Upper lobe of left lung (tissue), 4 donors: ENCODE measurements around the gene NPY1R.

Experiments
- POLR2A ChIP-seq, 4 donors: fragments of 450-650 bp; IDR thresholded peaks; one replicate each; pipeline ENCODE4 v1.5.1; 2016 to 2017; ENCODE audit warnings: antibody characterized with exemption in 4 of 4, mild to moderate bottlenecking in 2 of 4
- POLR2AphosphoS5 ChIP-seq, 2 donors: sonication (generic); formaldehyde crosslinking; IDR thresholded peaks; one replicate each; pipeline ENCODE4 v1.5.1; 2017; ENCODE audit warnings: antibody characterized with exemption in 2 of 2
- TF ChIP-seq, protein P1 (sequence below), 6 experiments: fragments of 450-650 bp in 4 of 6; fragments of 200-600 bp in 2 of 6; sonication (generic) in 2 of 6; IDR thresholded peaks; one replicate each; pipeline ENCODE4 v1.5.1; 2016 to 2019; ENCODE audit warnings: antibody characterized with exemption in 6 of 6

DNA sequence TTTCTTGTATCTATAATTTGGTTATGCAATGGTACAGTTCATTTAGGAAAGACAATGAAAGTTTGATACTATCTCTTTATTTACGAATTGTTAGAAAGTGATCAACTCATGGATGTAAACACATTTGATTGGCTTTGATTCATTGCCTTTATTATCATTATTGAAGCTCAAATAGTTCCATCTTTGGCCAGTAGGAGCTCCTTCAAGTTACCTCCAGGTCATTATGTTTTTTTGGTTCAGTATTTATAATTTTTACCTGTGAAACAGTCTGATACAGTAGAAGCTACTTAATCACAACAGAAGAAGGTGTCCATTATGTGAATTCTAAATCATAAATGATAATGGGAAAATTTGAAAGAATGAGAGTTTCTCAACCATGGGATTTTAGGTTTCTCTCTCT, 23.7 kb upstream of the NPY1R start:
- TF ChIP-seq POLR2AphosphoS5 (IDR thresholded peaks at IDR 0.05) = no peak
- TF ChIP-seq, protein P1, sequence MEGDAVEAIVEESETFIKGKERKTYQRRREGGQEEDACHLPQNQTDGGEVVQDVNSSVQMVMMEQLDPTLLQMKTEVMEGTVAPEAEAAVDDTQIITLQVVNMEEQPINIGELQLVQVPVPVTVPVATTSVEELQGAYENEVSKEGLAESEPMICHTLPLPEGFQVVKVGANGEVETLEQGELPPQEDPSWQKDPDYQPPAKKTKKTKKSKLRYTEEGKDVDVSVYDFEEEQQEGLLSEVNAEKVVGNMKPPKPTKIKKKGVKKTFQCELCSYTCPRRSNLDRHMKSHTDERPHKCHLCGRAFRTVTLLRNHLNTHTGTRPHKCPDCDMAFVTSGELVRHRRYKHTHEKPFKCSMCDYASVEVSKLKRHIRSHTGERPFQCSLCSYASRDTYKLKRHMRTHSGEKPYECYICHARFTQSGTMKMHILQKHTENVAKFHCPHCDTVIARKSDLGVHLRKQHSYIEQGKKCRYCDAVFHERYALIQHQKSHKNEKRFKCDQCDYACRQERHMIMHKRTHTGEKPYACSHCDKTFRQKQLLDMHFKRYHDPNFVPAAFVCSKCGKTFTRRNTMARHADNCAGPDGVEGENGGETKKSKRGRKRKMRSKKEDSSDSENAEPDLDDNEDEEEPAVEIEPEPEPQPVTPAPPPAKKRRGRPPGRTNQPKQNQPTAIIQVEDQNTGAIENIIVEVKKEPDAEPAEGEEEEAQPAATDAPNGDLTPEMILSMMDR (IDR thresholded peaks at IDR 0.05) = no peak
- TF ChIP-seq POLR2A (IDR thresholded peaks at IDR 0.05) = no peak
